C4-2B (cell line): Measurements from ENCODE around the gene SETD6.

ENCODE experiments used
- H3K27ac ChIP-seq: fragments of 450-650 bp; 2 replicates; pipeline ENCODE4 v1.5.1; 2017
- ZFX ChIP-seq: fragments of 450-650 bp; IDR thresholded peaks from 2 replicates; pipeline ENCODE4 v1.6.1; 2017
- TF ChIP-seq, protein P1 (sequence below): fragments of 450-650 bp; conservative IDR thresholded peaks from 2 replicates; pipeline ENCODE4 v1.5.1; 2017; ENCODE audit warnings: mild to moderate bottlenecking

Gene SETD6

DNA sequence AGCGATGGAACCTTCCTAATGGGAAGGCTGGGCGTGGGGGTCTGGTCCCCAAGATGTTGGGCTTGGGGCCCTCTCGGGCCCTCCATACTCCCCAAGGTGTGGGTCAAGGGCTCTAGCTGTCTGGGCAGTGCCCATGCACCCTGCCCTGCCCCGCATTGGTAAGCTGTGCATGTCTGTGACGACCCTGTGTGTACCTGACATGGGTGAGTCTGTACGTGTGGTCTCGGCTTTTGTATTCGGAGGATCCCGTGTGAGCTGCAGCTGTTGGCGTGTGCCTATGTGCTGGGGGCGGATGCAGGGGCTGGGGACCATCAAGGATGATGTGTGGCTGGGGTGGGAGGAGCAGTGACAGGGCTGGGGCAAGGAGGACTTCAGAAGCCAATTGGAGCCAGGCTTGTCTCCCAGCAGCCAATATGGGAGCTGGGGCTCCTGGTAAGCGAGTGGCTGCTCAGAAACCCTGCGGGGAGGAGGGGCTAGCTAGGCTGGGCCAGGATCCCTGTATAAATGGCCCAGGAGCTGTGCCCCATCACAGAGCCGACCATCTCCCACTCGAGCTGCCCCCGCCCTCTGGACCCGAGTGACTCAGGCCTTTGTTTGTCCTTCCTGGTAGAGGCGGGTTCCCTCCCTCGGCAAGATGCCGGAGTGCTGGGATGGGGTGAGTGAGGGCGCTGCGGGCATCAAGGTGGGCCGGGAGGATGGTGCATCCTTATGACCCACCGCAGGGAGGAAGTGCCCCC is 15.5 kb upstream of the SETD6 start, which contains the start of gene NDRG4:
TSS of gene NDRG4 (plus strand) at position 529 of the 737 bp plus-strand sequence. CDS start at position 635, 106 bp downstream.
- no peak within 1 kb of the TSS for H3K27ac ChIP-seq

DNA sequence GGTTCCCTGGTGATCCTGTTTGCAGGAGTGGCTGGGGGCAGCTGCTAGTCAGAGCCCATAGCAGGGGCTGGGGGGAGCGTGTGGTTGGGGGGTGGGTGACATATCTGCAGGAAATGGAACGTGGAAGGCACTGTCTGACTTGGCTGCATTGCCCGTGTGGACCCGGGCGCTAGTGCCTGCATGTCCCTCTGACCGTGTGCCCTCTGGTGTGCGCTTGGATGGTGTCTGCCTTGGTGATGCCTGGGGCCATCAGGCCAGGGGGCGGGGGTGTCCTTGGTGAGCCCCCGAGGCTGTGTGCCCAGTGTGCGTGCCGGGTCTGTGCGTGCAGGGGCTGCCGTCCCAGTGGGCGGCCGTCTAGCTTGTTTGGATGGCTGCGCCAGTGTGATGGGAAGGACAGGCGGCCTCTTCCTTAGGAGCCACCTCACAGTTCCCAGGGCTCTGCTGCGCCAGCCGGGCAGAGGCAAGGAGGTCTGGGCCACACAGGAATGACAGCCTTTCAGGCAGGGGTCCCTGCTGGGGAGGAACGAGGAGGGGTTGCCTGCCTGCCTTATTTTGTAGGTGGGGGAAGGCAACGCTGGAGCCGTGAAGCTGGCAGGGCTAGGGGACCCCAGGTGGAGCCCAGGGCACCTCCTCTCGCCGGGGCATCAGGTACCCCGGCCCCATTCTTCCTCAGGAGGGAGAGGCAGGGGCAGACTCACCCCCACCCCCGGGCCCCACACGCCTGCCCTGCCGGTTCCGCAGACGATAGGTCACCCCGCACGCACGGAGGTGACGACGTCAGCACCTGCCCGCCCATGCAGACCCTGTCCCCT is 14.7 kb upstream of the SETD6 start:
- no peak overlapping the region for H3K27ac ChIP-seq
- no peak for TF ChIP-seq ZFX
- TF ChIP-seq, protein P1, sequence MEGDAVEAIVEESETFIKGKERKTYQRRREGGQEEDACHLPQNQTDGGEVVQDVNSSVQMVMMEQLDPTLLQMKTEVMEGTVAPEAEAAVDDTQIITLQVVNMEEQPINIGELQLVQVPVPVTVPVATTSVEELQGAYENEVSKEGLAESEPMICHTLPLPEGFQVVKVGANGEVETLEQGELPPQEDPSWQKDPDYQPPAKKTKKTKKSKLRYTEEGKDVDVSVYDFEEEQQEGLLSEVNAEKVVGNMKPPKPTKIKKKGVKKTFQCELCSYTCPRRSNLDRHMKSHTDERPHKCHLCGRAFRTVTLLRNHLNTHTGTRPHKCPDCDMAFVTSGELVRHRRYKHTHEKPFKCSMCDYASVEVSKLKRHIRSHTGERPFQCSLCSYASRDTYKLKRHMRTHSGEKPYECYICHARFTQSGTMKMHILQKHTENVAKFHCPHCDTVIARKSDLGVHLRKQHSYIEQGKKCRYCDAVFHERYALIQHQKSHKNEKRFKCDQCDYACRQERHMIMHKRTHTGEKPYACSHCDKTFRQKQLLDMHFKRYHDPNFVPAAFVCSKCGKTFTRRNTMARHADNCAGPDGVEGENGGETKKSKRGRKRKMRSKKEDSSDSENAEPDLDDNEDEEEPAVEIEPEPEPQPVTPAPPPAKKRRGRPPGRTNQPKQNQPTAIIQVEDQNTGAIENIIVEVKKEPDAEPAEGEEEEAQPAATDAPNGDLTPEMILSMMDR, result no peak

More for the DNA sequence above, 15.5 kb upstream of the SETD6 start, which contains the start of gene NDRG4:
- TF ChIP-seq, protein P1, result no peak
- TF ChIP-seq ZFX, result no peak

DNA sequence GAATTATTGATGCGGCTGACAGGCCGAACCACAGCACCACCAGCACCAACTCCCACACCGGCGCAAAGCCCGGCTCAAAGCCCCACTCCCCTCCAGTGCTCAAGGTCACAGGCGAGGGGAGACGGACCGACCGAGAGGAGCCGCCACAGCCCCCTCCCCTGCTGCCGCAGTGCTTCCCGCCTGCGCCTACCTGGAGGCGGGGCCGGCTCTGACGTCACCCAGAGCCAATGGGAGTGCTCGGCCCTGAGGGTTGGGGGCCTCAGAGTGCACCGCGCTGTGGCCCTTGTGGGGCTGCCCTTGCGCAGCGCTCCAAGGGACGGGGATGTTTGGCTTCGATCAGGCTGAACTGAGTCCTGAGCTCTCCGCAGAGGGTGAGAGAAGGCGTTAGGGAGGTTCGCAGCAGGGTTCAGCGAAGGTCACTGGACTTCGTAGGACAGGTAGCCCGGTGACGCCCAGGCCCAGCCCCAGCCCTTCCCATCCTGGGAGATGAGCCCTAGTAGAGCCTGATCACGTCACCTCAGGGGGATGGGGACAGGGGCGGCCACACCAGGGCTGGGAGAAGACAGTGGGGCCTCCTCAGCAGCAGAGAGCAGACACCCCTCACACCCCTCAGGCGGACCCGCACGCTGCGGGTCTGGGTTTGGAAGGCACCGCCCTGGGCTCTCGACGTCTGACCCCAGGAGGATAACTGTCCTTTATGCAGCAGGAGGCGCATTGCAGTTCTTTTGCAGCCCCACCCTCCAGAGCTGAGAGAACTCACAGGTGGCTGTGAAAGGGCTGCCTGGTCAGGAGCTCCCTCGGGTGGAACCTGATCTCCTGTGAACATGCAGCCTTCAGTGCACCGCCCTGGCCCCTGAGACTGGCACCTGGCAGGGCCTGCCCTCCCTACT is 13.8 kb upstream of the SETD6 start:
- no peak overlapping the region for H3K27ac ChIP-seq
- TF ChIP-seq ZFX, result no peak
- TF ChIP-seq, protein P1, result no peak

DNA sequence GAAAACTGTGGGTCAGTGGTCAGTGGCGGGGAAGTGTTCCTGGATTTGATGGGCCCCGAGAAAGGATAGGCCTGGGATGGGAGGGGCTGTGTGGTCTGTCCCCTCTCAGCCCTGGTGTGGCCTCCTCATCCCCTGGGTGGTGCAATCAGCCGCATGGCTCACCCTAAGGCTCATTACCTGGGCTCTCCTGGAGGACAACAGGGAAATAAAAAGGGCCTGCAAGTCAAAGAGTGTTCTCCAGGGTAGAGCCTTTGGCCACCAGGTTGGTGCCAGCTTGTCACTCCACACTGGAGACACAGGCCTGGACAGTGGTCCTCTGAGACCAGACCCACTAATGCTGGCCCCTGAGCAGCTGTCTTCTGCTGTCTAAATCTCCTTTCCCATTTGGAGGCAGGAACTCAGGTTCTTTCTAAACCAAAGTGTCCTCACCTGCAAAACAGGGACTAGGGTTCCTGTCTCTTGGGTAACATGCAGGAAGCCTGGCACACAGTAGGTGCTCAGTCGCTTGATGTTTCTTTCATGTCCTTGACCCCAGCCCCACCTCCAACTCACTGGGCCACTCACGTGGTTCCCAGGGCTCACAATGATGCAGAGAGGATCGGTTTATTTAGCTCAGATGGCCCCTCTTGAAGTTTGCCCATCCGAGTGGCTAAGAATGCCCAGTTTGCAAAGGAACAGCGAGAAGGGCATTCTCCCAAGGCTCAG is 12.9 kb upstream of the SETD6 start:
- TF ChIP-seq ZFX, result no peak
- TF ChIP-seq, protein P1, result no peak

DNA sequence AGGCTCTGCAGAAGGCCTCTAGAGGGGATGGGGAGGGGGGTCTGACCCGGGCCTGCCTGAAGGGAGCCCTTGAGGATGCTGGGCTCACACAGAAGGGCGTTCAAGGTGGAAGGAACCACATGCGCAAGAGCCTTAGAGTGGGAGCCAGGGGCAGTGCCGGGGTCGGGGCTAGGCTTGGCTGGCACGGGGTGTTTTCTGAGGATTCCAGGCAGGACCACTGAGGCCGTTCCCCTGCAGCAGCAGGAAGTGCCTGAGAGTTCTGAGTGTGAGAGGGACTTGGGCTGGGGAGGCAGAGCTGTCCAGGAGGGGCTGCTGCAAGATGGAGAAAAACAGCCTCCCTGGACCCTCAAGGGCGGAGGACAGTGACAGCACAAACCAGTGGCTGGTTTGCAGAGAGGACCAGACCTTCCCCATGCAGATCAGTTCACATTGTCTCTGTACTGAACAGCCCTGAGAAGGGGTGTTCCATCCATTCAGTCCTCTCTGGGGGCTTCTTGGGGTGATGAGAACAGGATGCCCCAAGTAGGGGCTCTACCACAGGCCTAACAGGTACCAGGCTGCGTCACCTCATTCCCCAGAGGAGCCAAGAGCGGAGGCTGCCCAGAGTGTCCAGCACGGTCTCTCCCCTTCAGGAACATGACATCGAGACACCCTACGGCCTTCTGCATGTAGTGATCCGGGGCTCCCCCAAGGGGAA is 12.0 kb upstream of the SETD6 start:
- TF ChIP-seq, protein P1, result no peak
- TF ChIP-seq ZFX, result no peak

More for the DNA sequence above, 12.9 kb upstream of the SETD6 start:
- H3K27ac ChIP-seq, result no peak overlapping the region

DNA sequence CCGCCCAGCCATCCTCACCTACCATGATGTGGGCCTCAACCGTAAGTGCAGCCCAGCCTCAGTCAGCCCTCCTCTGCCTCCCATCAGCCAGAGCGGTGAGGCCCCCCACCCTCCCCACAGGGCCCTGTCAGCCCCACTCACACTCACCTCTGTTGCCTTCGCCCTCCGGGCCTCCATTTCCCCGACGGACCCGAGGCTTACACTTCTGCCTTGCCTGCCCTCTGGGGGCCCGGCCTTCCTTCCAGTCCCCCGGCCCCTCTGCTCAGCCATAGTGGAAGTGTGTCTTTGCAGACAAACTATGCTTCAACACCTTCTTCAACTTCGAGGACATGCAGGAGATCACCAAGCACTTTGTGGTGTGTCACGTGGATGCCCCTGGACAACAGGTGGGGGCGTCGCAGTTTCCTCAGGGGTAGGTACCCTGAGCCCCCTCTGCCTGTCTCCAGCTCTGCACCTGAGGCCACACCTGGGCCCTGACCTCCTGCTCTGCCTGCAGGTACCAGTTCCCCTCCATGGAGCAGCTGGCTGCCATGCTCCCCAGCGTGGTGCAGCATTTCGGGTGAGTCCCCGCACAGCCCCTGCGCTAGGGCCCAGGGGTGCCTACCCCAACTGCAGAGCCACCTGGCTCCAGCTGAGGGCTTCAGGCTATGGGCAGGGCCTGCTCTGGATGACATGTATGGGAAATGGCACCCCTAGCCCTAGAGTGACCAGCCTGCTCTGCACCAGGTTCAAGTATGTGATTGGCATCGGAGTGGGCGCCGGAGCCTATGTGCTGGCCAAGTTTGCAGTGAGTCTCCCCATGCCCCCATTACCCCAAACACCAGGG is 11.2 kb upstream of the SETD6 start:
- TF ChIP-seq, protein P1, result no peak
- no peak for TF ChIP-seq ZFX
- H3K27ac ChIP-seq, result no peak overlapping the region

More for the DNA sequence above, 12.0 kb upstream of the SETD6 start:
- H3K27ac ChIP-seq, result no peak overlapping the region
